HG02571 (cell line): Measurements from ENCODE around the gene BRF1.

Source experiments
- ATAC-seq: cut with Tn5 transposase; IDR thresholded peaks from one replicate; pipeline ENCODE4 v1.9.1; 2021; ENCODE audit warnings: mild to moderate bottlenecking, moderate library complexity; ENCODE audit not compliant: unreplicated experiment

The BRF1 gene

DNA sequence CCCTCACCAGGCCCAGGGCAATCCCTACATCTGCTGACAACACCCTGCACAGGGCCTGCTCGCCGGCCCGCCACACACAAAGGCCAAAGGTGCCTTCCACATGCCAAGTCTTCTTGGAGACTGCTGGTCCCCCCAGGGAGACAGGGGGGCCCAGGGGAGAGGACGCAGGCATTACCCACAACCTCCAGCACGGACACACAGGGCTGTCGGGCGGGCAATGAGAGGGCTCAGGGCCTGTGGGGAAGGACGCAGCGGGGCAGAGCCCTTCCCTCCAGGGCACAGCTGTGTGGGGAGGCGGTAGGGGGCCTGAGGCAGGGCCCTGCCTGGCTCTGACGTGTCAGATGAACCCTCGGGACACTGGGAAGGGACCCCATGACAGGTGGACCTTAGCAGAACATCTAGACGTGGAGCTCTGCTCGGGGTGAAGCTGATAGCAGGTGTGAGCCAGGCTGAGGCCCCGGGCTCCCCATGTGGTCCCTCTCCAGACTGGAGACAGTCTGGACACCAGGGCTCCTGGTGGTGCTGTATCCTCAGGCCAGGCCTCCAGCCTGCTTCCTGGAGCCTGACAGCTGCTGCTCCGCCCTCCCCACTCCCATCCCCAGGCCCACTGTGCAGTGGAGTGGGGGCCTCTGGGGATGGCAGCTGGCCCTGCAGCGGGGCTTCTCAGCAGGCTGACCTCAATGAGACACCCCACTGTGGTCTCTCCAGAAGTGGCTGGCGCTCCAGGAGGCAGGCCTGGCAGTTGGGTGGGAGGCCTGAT lies 88.1 kb downstream of the BRF1 start:
- ATAC-seq: no peak

GRCh38 chr14:105211758-105212089 lies 89.1 kb downstream of the BRF1 start:
- no peak for ATAC-seq

GRCh38 chr14:105211086-105211757 lies 89.6 kb downstream of the BRF1 start:
- no peak for ATAC-seq

- ATAC-seq: no peak
These were observed 90.4 kb downstream of the BRF1 start for GRCh38 chr14:105210266-105211025.

- no peak for ATAC-seq
These were observed 91.2 kb downstream of the BRF1 start for GRCh38 chr14:105209646-105210045.

- ATAC-seq: no peak
These were observed 91.7 kb downstream of the BRF1 start for GRCh38 chr14:105209091-105209490.

DNA sequence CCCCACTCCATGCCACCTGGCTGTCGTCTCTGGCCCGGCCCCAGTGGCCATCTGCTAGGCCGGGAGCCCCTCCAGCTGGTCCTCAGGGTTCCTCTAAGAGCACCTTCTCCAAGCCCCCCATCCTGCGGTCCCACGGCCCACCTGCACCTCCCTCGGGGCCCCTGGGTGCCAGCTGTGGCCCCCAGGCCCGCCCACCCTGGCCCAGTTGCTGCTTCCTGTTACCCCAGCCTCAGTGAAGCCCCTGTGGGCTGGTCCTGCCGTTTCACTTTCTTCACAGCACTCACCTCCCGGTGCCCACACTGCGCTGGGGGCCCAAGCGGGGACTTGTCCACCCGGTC lies 92.1 kb downstream of the BRF1 start:
- no peak for ATAC-seq

GRCh38 chr14:105207996-105208737 lies 92.6 kb downstream of the BRF1 start:
- no peak for ATAC-seq

GRCh38 chr14:105207460-105207901 lies 93.3 kb downstream of the BRF1 start:
- no peak for ATAC-seq

DNA sequence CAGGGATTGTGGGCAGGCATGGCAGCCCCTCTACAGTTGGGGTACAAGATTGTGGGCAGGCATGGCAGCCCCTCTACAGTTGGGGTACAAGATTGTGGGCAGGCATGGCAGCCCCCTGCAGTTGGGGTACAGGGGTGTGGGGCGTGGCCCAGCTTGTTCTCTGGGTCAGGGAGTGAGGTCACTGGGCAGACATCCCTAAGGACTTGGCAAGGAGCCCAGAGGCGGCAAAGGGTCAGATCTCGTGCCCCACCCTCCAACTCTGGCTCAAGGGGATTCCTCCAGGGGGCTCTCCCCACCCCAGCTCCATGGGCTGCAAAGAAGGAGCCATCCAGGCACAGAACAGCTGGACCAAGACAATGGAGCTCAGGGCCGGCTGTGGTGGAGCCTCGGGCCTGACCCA lies 93.9 kb downstream of the BRF1 start:
- no peak for ATAC-seq

DNA sequence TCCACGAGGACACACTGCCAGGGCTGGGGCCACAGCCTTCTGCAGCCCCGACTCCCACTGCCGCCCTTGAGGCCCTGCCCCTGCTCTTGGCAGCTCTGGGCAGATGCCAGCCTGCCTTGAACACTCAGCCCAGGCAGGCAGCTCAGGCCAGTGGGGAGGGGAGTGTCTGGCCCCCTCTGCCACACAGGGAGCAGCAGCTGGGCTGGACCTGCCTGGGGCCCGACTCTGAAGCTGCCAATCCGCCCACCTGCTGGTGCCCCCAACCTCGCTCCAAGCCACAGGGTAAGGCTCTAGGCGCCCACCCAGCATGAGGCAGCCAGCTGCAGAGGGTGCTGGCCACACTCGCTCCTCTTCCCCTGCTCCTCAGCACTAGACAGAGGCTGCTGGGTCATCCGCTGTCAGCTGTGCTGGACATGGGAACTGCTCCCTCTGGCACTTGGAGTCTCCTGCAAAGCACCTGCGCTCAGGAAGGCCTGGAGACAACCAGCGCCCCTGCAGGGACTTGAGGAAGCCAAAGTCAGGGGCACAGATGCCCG lies 95.1 kb downstream of the BRF1 start:
- no peak for ATAC-seq

DNA sequence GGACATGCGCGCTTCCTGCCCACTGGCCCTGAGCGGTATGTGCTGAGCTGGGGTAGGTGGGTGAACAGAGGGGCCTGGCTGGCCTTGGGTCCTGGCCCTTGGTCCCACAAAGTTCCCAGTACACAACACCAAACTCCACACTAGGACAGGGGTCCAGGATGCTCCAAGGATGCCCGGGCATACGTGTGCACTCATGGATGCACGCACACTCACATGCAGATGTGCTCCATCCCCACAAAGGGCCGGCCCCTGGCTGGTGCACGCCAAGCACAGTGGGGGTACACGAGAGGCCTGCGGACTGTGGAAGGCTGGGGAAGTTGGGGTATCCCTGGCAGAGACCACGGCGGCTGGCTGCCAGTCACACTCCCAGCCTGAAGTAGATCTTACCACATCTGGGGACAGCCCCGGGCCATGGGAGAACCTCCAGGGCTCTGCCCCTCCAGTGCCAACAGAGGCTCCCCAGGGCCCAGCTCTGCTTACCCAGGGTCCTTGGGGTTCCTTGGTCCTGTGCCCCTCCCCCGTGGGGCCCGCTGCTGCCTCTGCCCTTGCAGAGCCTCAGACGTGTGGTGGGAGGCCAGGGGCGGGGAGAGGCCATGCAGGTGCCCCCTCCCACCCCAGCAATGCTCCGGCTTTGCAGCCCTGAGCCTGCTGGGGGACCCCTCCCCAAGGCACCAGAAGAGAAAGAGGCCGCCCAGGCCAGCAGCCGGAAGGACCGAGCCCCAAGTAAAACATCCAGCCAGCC lies 95.7 kb downstream of the BRF1 start:
- no peak for ATAC-seq

DNA sequence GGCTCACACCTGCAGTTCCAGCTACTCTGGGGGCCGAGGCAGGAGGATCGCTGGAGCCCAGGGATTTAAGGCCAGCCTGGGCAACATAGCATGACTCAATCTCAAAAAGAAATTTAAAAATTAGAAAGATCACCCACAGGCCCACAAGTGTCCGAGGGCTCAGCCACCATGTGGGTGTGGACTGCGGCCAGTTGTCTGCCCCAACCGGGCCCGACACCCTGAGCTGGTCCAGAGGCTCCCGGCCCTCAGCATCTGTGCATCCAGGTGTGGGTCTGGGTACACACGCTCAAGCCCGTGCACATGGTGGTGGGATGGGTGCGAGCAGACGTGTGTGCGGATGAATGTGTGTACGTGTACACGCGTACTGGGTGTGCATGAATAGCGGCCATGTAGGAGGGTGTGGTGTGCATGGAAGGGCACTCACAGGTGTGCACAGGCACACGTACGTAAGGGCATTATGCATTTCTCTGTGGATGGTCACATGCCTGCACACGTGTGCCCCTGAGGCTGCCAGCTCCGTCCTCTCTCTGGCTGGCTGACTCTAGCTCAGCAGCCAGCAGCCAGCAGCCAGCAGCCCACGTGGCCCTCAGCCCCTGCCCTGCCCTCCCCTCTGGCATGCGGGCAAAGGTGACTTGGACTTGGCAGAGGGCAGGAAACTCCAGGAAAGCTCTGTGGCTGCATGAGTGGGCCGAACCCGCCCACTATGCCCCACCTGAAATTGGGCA lies 96.4 kb downstream of the BRF1 start:
- no peak for ATAC-seq

- ATAC-seq: no peak
These were observed 97.1 kb downstream of the BRF1 start for GRCh38 chr14:105203701-105204100.

- ATAC-seq: no peak
These were observed 97.7 kb downstream of the BRF1 start for GRCh38 chr14:105203057-105203531.

DNA sequence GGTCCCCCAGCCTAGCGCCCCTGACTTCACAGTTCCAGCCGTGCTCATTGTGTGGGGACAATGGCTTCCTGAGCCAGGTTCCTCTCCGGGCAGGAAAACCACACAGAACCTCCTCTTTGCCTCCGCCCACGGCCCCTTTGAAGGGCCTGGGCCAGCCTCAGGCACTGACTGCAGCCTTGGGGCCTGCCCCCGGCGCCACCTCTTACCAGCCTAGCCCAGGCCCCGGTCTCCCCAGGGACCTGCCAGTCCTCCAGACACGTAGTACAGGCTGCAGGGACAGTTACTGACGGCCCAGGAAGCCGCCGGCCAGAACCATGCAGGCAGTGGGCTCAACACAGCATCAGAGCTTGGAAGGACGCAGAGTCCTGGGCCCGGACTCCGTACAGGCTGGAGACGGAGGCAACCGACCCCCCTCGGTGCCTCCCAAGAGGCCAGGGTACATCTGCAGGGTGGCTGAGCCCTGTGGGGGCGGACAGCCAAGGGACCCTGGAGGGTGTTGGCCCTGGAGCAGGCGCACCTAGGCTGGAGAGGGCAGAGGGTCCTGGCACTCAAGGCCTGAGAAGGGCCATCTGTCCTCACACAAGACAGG lies 98.8 kb downstream of the BRF1 start:
- ATAC-seq: no peak

GRCh38 chr14:105201156-105201924 lies 99.5 kb downstream of the BRF1 start:
- ATAC-seq: no peak

GRCh38 chr14:105200641-105201040 lies 100.2 kb downstream of the BRF1 start:
- ATAC-seq: no peak
